Measurements from ENCODE around the gene TFDP1. TPM values are rescaled to one million over a fixed set of nuclear protein-coding genes. Genes with fewer than 3 reads are reported as not detected.

Gene TFDP1
- total RNA-seq, 1 experiment from 2014 or later, result 140 TPM

DNA sequence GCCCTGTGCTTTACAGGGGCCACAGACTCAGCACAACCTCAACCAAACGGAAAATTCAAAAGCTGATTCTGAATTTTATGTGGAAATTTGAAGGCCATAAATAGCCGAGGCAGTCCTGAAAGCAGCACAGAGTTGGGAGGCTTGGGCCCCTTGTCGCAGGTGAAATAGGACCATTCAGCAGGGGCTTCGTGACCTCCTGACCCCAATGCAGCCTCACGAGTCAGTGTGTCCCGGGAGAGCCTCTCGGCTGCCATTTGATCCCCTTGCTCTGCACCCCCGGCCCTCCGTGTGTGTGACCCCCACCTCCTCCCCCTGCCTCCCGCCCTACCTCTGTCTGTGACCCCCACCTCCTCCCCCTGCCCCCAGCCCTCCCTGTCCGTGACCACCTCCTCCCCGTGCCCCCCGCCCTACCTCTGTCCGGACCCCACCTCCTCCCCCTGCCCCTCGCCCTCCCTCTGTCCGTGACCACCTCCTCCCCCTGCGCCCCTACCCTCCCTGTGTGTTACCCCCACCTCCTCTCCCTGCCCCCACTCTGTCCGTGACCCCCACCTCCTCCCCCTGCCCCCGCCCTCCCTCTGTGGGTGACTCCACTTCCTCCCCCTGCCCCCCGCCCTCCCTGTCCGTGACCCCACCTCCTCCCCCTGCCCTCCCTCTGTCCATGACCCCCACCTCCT is 41.7 kb upstream of the TFDP1 start:
- no TSS peak for BruUV-seq (replicated peaks)
- no peaks in the 10 kb centered on the region for H3K4me1 Mint-ChIP-seq (ENCODE audit: low read depth, unreplicated experiment)
- H3K4me3 Mint-ChIP-seq (ENCODE audit: unreplicated experiment), result no peak overlapping the region
- no peak overlapping the region for H3K27ac Mint-ChIP-seq (ENCODE audit: unreplicated experiment)
- peaks cover 18% of the 10 kb centered on the region for H3K4me1 ChIP-seq
- ChIA-PET CTCF (no interaction called here), POLR2A (no interaction called here)
- no peaks in the 10 kb centered on the region for H3K27me3 ChIP-seq (replicated peaks; ENCODE audit: control insufficient read depth, insufficient read depth, low read length)
- no peaks in the 10 kb centered on the region for H3K9me3 ChIP-seq
- H3K9me3 Mint-ChIP-seq (ENCODE audit: unreplicated experiment), result no peaks in the 10 kb centered on the region
- no peak overlapping the region for H3K4me3 ChIP-seq (ENCODE audit: low read depth, low read length)
- H3K36me3 ChIP-seq (ENCODE audit: control insufficient read depth, insufficient read depth, low read length), result no peaks in the 10 kb centered on the region
- peaks cover 14% of the 10 kb centered on the region for H3K36me3 Mint-ChIP-seq (ENCODE audit: insufficient read depth, unreplicated experiment)
- H3K27me3 Mint-ChIP-seq (ENCODE audit: insufficient read depth, unreplicated experiment), result no peaks in the 10 kb centered on the region
- TF ChIP-seq, protein P1, sequence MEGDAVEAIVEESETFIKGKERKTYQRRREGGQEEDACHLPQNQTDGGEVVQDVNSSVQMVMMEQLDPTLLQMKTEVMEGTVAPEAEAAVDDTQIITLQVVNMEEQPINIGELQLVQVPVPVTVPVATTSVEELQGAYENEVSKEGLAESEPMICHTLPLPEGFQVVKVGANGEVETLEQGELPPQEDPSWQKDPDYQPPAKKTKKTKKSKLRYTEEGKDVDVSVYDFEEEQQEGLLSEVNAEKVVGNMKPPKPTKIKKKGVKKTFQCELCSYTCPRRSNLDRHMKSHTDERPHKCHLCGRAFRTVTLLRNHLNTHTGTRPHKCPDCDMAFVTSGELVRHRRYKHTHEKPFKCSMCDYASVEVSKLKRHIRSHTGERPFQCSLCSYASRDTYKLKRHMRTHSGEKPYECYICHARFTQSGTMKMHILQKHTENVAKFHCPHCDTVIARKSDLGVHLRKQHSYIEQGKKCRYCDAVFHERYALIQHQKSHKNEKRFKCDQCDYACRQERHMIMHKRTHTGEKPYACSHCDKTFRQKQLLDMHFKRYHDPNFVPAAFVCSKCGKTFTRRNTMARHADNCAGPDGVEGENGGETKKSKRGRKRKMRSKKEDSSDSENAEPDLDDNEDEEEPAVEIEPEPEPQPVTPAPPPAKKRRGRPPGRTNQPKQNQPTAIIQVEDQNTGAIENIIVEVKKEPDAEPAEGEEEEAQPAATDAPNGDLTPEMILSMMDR (IDR thresholded peaks at IDR 0.05; ENCODE audit: insufficient read depth in 1 of 2, low read depth in 1 of 2, low read length in 1 of 2, severe bottlenecking in 1 of 2, unreplicated experiment in 1 of 2), result no peak
- DNase-seq, result peak in 1 of 2 experiments; percentile 30
- intact Hi-C loops (cut with micrococcal nuclease; ENCODE audit: unreplicated experiment), result no loop called here

DNA sequence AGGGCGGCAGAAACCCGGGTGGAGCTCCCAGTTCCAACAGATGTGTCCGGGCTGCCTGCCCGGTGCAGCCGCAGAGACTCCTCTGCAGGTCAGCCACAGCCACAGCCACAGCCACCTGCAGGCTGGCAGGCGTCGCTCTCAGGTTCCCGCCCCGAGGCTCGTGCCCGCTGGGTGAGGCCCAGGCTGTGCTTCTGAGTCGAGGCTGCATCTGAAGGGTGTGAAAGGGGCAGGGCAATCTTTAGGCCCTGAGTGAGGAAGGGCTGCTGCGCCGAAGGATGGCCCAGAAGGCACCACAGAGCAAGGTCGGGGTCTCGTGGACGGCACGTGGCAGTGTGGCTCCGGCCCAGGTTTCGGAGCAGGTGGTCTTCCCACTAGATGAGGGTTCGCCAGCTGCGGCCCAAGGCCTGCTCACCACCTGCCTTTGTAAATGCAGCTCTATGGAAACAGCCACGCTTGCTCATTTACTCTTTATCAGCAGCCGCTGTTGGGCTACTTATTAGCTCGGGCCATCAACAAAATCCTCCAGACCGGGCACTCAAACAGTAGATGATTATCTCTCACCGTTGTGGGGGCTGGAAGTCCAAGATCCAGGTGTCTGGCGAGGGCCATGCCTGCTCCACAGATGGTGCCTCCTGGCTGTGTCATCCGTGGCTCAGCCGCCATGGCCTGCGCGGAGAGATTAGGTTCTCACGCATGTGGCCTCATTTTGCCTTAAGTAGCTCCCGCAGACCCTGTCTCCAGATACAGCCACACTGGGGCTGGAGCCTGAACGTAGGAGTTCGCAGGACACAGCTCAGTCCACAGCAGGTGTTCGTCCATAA is 40.3 kb upstream of the TFDP1 start:
- no peaks in the 10 kb centered on the region for H3K27me3 ChIP-seq (replicated peaks; ENCODE audit: control insufficient read depth, insufficient read depth, low read length)
- intact Hi-C loops (cut with micrococcal nuclease; ENCODE audit: unreplicated experiment), result no loop called here
- H3K9me3 ChIP-seq, result no peaks in the 10 kb centered on the region
- Mint-ChIP-seq H3K9me3 (ENCODE audit: unreplicated experiment) (no peaks in the 10 kb centered on the region), H3K4me3 (ENCODE audit: unreplicated experiment) (no peak overlapping the region), H3K4me1 (ENCODE audit: low read depth, unreplicated experiment) (no peaks in the 10 kb centered on the region), H3K27ac (ENCODE audit: unreplicated experiment) (peak overlapping the region; percentile 32), H3K36me3 (ENCODE audit: insufficient read depth, unreplicated experiment) (peaks cover 17% of the 10 kb centered on the region), H3K27me3 (ENCODE audit: insufficient read depth, unreplicated experiment) (no peaks in the 10 kb centered on the region)
- H3K4me3 ChIP-seq (ENCODE audit: low read depth, low read length), result no peak overlapping the region
- TF ChIP-seq, protein P1 (IDR thresholded peaks at IDR 0.05; ENCODE audit: insufficient read depth in 1 of 2, low read depth in 1 of 2, low read length in 1 of 2, severe bottlenecking in 1 of 2, unreplicated experiment in 1 of 2), result no peak
- DNase-seq, result peak; percentile 19 to 34
- CTCF ChIA-PET, result interaction anchor here (1.9 kb wide), 1 partner anchor 18 kb away, joined by 8 read pairs; no protein-coding TSS in a partner anchor
- peaks cover 18% of the 10 kb centered on the region for H3K4me1 ChIP-seq
- POLR2A ChIA-PET, result no interaction called here
- BruUV-seq (replicated peaks), result no TSS peak
- H3K36me3 ChIP-seq (ENCODE audit: control insufficient read depth, insufficient read depth, low read length), result no peaks in the 10 kb centered on the region

DNA sequence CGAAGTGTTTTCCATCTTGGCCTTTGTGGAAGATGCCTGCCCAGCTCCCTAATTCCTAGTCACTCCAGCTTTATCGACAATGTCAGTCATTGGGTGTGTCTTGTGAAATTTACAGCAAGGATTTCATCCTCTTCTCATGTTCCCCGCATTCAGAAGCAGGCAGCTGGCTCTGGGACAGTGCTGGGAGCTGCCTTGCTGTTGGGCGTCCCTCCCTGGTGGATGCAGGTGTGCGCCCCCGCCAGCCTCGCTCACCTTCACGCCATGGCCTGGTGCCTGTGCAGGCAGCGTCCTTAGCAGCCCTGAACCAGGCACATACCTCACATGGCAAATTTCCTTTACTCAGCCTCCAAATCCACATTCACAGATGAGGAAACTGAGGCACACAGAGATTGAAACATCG is 39.7 kb upstream of the TFDP1 start:
- H3K36me3 ChIP-seq (ENCODE audit: control insufficient read depth, insufficient read depth, low read length), result no peaks in the 10 kb centered on the region
- H3K4me3 Mint-ChIP-seq (ENCODE audit: unreplicated experiment), result no peak overlapping the region

More for the DNA sequence above, 39.7 kb upstream of the TFDP1 start:
- ChIA-PET CTCF (interaction anchor here (0.9 to 1.9 kb wide), 2 partner anchors 14 to 17 kb away, joined by 3 to 8 read pairs; no protein-coding TSS in a partner anchor), POLR2A (no interaction called here)
- Histone ChIP-seq H3K9me3 (no peaks in the 10 kb centered on the region), H3K4me3 (ENCODE audit: low read depth, low read length) (no peak overlapping the region), H3K4me1 (peaks cover 18% of the 10 kb centered on the region), H3K27me3 (replicated peaks; ENCODE audit: control insufficient read depth, insufficient read depth, low read length) (no peaks in the 10 kb centered on the region)
- Mint-ChIP-seq H3K9me3 (ENCODE audit: unreplicated experiment) (no peaks in the 10 kb centered on the region), H3K27me3 (ENCODE audit: insufficient read depth, unreplicated experiment) (no peaks in the 10 kb centered on the region), H3K27ac (ENCODE audit: unreplicated experiment) (peak overlapping the region; percentile 32), H3K4me1 (ENCODE audit: low read depth, unreplicated experiment) (no peaks in the 10 kb centered on the region), H3K36me3 (ENCODE audit: insufficient read depth, unreplicated experiment) (peaks cover 20% of the 10 kb centered on the region)
- peak in 1 of 2 experiments; percentile 33 for DNase-seq
- BruUV-seq (replicated peaks), result no TSS peak
- TF ChIP-seq, protein P1 (IDR thresholded peaks at IDR 0.05; ENCODE audit: insufficient read depth in 1 of 2, low read depth in 1 of 2, low read length in 1 of 2, severe bottlenecking in 1 of 2, unreplicated experiment in 1 of 2), result no peak
- intact Hi-C loops (cut with micrococcal nuclease; ENCODE audit: unreplicated experiment), result no loop called here

All from Caco-2 (cell line).